Karpas-422 (cell line): ENCODE data around the gene MYLK. TPM values are rescaled to one million over a fixed set of nuclear protein-coding genes. Genes with fewer than 3 reads are reported as not detected.

ENCODE experiments used
- DNase-seq: peaks from one replicate; pipeline ENCODE4 v3.0.0-alpha.2; 2015
- H2AFZ ChIP-seq: fragments of 200-600 bp; sonication (generic); 2 replicates; pipeline ENCODE4 v1.6.1; 2014; ENCODE audit warnings: antibody characterized with exemption, low read length, mixed read lengths
- H3K27ac ChIP-seq: fragments of 200-600 bp; sonication (generic); 2 replicates; pipeline ENCODE4 v1.5.1; 2014; ENCODE audit warnings: mild to moderate bottlenecking, low read length, moderate library complexity
- H3K27me3 ChIP-seq: fragments of 200-600 bp; sonication (generic); 2 replicates; pipeline ENCODE4 v1.6.1; 2014; ENCODE audit warnings: low read length, mixed read lengths
- H3K36me3 ChIP-seq: fragments of 200-600 bp; sonication (generic); 2 replicates; pipeline ENCODE4 v1.6.1; 2014; ENCODE audit warnings: low read length, mixed read lengths; ENCODE audit not compliant: insufficient read depth
- H3K4me1 ChIP-seq: fragments of 200-600 bp; sonication (generic); 2 replicates; pipeline ENCODE4 v1.6.1; 2014; ENCODE audit warnings: mild to moderate bottlenecking, low read length, mixed read lengths
- H3K4me2 ChIP-seq: fragments of 200-600 bp; sonication (generic); 2 replicates; pipeline ENCODE4 v1.6.1; 2014; ENCODE audit warnings: low read length, low read depth, mild to moderate bottlenecking; ENCODE audit not compliant: poor library complexity, severe bottlenecking
- H3K4me3 ChIP-seq: fragments of 200-600 bp; sonication (generic); 2 replicates; pipeline ENCODE4 v1.5.1; 2014; ENCODE audit warnings: mild to moderate bottlenecking, antibody characterized with exemption, low read length, mixed read lengths
- H3K79me2 ChIP-seq: fragments of 200-600 bp; sonication (generic); 2 replicates; pipeline ENCODE4 v1.6.1; 2014; ENCODE audit warnings: mild to moderate bottlenecking, low read length, mixed read lengths
- H3K9ac ChIP-seq: fragments of 200-600 bp; sonication (generic); 2 replicates; pipeline ENCODE4 v1.6.0; 2014; ENCODE audit warnings: low read length
- H3K9me2 ChIP-seq: fragments of 200-600 bp; sonication (generic), shearing (Covaris generic); replicated peaks from 2 replicates; pipeline ENCODE4 v1.6.0; 2014; ENCODE audit warnings: mild to moderate bottlenecking, low read length, moderate library complexity; ENCODE audit not compliant: insufficient read depth
- H3K9me3 ChIP-seq: fragments of 300-700, 200-600 bp; sonication (generic); 2 replicates; pipeline ENCODE4 v1.6.1; 2014; ENCODE audit warnings: low read length, mixed read lengths
- H4K20me1 ChIP-seq: fragments of 200-600 bp; sonication (generic); 2 replicates; pipeline ENCODE4 v1.6.1; 2014; ENCODE audit warnings: mild to moderate bottlenecking, antibody characterized with exemption, low read length, low read depth; ENCODE audit not compliant: insufficient read depth
- total RNA-seq: library from RNA; depleted of rRNA; stranded (reverse); fragments of >200 nt; shearing (Covaris generic); gene quantifications from 2 replicates; pipeline ENCODE4 v1.2.3, GENCODE V29; 2014; ENCODE audit warnings: low replicate concordance

The MYLK gene
- total RNA-seq, 1 experiment from 2014 or later = 0.63 TPM

DNA sequence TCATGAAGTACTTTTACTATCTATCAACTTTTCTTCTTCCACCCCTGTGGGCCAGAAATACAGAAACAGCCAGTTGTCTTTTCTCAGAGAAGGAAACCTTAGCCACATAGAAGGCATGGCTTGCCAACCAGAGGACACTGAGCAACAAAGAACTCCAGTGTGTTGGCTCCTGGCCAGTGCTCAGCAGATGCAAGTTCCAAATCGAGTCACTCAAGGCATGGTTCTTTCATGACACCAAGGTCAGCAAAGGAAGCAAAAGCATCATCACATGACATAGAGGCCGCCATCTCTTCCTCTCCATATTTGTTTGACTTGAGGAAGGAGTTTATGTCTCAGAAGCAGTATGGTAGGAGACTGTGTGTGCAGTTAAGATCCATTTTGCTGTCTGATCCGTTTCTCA is 92.2 kb downstream of the MYLK start:
- Histone ChIP-seq H3K4me1 (no peaks in the 10 kb centered on the region), H3K4me3 (no peak overlapping the region), H3K9me3 (no peaks in the 10 kb centered on the region), H3K9me2 (no peaks in the 10 kb centered on the region), H3K79me2 (no peaks in the 10 kb centered on the region), H3K9ac (no peak overlapping the region), H3K36me3 (no peaks in the 10 kb centered on the region), H4K20me1 (no peaks in the 10 kb centered on the region), H3K27ac (no peak overlapping the region), H3K27me3 (no peaks in the 10 kb centered on the region), H2AFZ (no peak overlapping the region), H3K4me2 (no peak overlapping the region)
- no peak for DNase-seq

DNA sequence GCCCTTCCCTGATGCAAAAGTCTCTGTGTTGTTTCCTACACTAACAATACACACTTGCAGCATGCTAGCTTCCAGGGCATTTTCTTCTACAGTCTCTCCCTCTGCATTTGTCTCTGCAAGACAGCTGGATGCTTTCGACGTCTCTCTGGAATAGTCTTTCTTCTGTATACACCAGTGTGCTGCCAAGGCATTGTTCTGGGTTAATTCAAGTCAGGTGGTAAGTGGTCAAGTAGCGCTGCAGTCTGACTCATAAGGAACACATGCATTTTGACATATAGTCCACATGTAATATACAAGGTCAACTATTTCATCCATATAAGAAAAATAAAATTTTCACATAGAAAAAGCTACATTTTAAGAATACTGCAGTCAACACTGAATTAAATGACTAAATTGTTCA is 92.7 kb downstream of the MYLK start:
- H3K36me3 ChIP-seq = no peaks in the 10 kb centered on the region
- no peaks in the 10 kb centered on the region for H3K79me2 ChIP-seq
- H3K4me1 ChIP-seq = no peaks in the 10 kb centered on the region
- no peak for DNase-seq
- H3K27me3 ChIP-seq = no peaks in the 10 kb centered on the region
- no peak overlapping the region for H3K27ac ChIP-seq
- H4K20me1 ChIP-seq = no peaks in the 10 kb centered on the region
- H3K9ac ChIP-seq = no peak overlapping the region
- H2AFZ ChIP-seq = no peak overlapping the region
- H3K4me2 ChIP-seq = no peak overlapping the region
- no peak overlapping the region for H3K4me3 ChIP-seq
- H3K9me3 ChIP-seq = no peaks in the 10 kb centered on the region
- no peaks in the 10 kb centered on the region for H3K9me2 ChIP-seq

DNA sequence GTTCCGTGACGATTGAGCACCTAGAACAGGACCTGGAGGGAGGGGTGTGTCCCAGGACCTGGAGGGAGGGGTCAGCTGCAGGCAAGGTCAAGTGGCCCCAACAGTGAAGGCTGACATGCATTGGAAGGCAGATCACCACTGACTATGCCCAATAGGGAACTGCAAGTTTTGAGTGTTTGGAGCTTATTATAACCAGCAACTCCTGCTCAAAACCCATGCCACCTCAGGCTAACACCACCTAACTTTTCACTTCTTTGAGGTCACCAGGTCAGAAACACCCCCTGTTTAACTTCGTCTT is 93.1 kb downstream of the MYLK start:
- no peaks in the 10 kb centered on the region for H3K9me2 ChIP-seq
- H2AFZ ChIP-seq = no peak overlapping the region
- H3K27ac ChIP-seq = no peak overlapping the region
- no peaks in the 10 kb centered on the region for H3K36me3 ChIP-seq
- no peaks in the 10 kb centered on the region for H3K9me3 ChIP-seq
- no peaks in the 10 kb centered on the region for H3K4me1 ChIP-seq
- H3K9ac ChIP-seq = no peak overlapping the region
- no peak overlapping the region for H3K4me2 ChIP-seq
- H3K79me2 ChIP-seq = no peaks in the 10 kb centered on the region
- no peak for DNase-seq
- H3K4me3 ChIP-seq = no peak overlapping the region
- no peaks in the 10 kb centered on the region for H4K20me1 ChIP-seq
- no peaks in the 10 kb centered on the region for H3K27me3 ChIP-seq

DNA sequence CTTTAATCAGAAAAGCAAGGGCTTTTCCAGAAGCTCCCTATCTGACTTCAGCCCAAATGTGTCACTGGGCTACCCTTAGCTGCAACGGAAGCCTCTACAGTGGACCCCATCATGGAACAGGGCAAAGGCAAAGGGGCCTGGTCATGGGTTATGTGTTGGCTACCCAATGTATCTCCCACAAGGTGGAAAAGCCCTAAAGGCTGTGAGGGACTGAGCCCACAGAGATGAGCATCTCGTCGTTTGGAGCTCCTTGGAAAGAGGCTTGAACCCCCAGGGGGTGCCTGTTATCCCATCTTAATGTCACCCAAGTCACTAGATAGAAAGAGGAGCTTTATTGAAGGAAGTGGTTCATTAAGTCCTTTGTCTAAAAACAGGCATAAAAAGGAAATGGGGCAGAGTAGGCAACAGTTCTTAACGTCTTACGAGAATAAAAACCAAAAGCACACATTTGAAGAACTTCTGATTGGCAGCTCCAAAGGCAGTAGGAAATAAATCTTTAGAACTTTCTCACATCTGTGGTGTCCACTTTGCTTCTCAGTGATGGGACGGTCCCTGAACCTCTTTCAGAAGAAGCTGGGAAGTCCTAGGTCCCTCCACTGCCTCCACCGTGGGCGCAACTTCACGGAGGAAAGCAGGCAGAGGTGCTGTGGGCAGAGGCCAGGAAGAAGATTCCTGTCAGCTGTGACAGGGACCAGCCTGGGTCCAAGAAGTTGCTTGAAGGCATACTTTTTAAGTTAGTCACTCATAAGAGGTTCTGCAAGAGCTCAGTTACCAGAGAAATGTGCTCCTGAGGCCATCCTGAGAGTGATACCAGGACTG is 93.7 kb downstream of the MYLK start:
- no peaks in the 10 kb centered on the region for H3K79me2 ChIP-seq
- no peaks in the 10 kb centered on the region for H3K9me3 ChIP-seq
- H3K27me3 ChIP-seq = no peaks in the 10 kb centered on the region
- H4K20me1 ChIP-seq = no peaks in the 10 kb centered on the region
- no peak overlapping the region for H3K4me3 ChIP-seq
- no peak for DNase-seq
- H2AFZ ChIP-seq = no peak overlapping the region
- H3K4me2 ChIP-seq = no peak overlapping the region
- no peak overlapping the region for H3K9ac ChIP-seq
- H3K9me2 ChIP-seq = no peaks in the 10 kb centered on the region
- no peaks in the 10 kb centered on the region for H3K4me1 ChIP-seq
- no peak overlapping the region for H3K27ac ChIP-seq
- H3K36me3 ChIP-seq = no peaks in the 10 kb centered on the region

DNA sequence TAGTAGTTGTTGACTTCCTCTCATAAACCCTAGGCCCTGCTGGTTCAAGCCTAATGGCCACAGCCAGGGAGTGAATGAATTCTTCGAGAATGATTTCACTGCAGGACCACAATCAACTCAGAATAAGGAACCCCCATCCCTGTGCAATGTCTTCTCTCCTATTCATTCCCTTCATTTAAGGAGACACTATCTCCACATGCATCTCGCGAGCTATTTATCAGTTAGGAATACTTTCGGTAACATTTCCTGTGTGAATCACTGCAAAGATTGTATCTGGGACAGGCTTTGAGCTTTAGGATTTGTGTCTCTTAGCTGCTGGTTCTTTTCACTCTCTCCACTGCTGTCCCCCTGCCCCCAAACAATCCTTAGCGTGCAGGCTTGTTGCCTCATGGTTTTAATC is 94.4 kb downstream of the MYLK start:
- Histone ChIP-seq H3K9ac (no peak overlapping the region), H3K9me2 (no peaks in the 10 kb centered on the region), H3K9me3 (no peaks in the 10 kb centered on the region), H4K20me1 (no peaks in the 10 kb centered on the region), H3K4me1 (no peaks in the 10 kb centered on the region), H3K27me3 (no peaks in the 10 kb centered on the region), H3K79me2 (no peaks in the 10 kb centered on the region), H3K4me2 (no peak overlapping the region), H2AFZ (no peak overlapping the region), H3K4me3 (no peak overlapping the region), H3K36me3 (no peaks in the 10 kb centered on the region), H3K27ac (no peak overlapping the region)
- no peak for DNase-seq

DNA sequence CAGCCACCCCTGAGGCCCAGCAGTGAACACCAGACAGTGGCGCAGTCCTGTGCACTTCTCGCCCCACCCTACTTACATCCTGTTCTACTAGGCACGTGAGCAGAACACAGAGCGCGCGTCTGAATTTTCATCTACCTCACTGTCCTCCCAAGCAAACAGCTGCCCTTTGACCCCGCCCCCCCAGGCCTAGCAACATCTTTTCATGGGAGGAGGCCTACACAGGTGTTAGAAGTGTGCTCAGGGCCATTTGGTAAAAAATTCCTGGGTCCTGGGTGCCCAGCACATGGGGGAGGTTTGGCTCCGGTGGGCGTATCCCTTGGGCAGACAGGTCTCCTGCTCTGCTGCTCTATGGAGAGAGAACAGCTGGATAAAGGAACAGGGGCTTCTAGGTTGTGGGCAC is 95.0 kb downstream of the MYLK start:
- H3K9me3 ChIP-seq = no peaks in the 10 kb centered on the region
- no peaks in the 10 kb centered on the region for H3K36me3 ChIP-seq
- no peaks in the 10 kb centered on the region for H3K27me3 ChIP-seq
- H4K20me1 ChIP-seq = no peaks in the 10 kb centered on the region
- no peak overlapping the region for H3K27ac ChIP-seq
- H3K4me1 ChIP-seq = no peaks in the 10 kb centered on the region
- no peaks in the 10 kb centered on the region for H3K79me2 ChIP-seq
- H3K4me2 ChIP-seq = no peak overlapping the region
- H3K4me3 ChIP-seq = no peak overlapping the region
- H3K9ac ChIP-seq = no peak overlapping the region
- H3K9me2 ChIP-seq = no peaks in the 10 kb centered on the region
- no peak overlapping the region for H2AFZ ChIP-seq
- DNase-seq = no peak

DNA sequence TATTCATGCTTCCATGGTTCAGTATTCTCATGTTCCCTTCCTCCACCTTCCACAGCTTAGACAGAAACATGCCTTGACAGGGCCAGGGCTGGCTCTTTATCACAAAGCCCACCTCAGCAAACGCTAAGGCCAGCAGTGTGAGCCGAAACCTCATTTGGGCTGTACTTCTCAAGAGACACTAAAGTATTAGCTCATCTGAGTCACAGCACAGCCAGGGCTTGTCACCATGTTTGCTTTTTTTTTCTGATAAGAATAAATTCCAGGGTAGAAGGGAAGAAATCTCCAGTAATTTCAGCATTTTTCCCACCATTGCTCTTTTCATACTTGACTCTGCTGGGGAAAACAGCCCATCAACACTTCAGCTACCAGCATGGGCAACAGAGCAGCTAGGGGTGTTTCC is 95.4 kb downstream of the MYLK start:
- no peaks in the 10 kb centered on the region for H4K20me1 ChIP-seq
- H2AFZ ChIP-seq = no peak overlapping the region
- H3K9ac ChIP-seq = no peak overlapping the region
- no peaks in the 10 kb centered on the region for H3K9me3 ChIP-seq
- H3K27me3 ChIP-seq = no peaks in the 10 kb centered on the region
- no peak overlapping the region for H3K4me3 ChIP-seq
- H3K4me1 ChIP-seq = no peaks in the 10 kb centered on the region
- H3K9me2 ChIP-seq = no peaks in the 10 kb centered on the region
- H3K4me2 ChIP-seq = no peak overlapping the region
- H3K27ac ChIP-seq = no peak overlapping the region
- no peak for DNase-seq
- no peaks in the 10 kb centered on the region for H3K79me2 ChIP-seq
- no peaks in the 10 kb centered on the region for H3K36me3 ChIP-seq

DNA sequence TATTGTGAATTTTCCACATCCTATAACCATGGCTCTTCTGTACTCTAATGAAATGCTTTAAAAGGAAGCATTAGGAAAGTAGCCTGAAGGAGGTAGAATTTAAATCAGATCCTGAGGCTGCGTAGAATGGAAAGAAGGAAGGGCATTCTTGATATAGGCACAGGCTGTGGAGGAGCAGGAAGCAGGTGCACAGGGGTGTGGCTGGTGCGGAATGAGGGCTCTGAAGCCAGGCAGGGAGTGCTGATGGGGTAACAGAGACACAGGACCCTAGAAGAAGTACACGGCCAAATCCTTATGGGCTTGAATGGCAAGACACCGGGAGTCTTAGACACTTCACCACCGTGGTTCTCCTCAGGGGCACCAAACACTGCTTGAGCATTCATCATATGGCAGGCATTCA is 97.0 kb downstream of the MYLK start:
- no peak overlapping the region for H3K27ac ChIP-seq

More for the DNA sequence above, 97.0 kb downstream of the MYLK start:
- H3K9me3 ChIP-seq = no peaks in the 10 kb centered on the region
- H3K36me3 ChIP-seq = no peaks in the 10 kb centered on the region
- H2AFZ ChIP-seq = no peak overlapping the region
- H4K20me1 ChIP-seq = no peaks in the 10 kb centered on the region
- H3K4me3 ChIP-seq = no peak overlapping the region
- no peak overlapping the region for H3K9ac ChIP-seq
- no peaks in the 10 kb centered on the region for H3K4me1 ChIP-seq
- H3K4me2 ChIP-seq = no peak overlapping the region
- no peaks in the 10 kb centered on the region for H3K79me2 ChIP-seq
- no peaks in the 10 kb centered on the region for H3K9me2 ChIP-seq
- no peaks in the 10 kb centered on the region for H3K27me3 ChIP-seq
- DNase-seq = no peak
